ENCODE measurements around the gene SLC22A15. TPM values are rescaled to one million over a fixed set of nuclear protein-coding genes. Genes with fewer than 3 reads are reported as not detected.
"Not testable (repeated sequence)": the region's sequence is repeated elsewhere in the genome, so short reads cannot be mapped to it uniquely, and the experiment has no call there.

The SLC22A15 gene
- polyA plus RNA-seq, 1 experiment, result not detected

GRCh38 chr1:115954684-115955083 is 21.6 kb upstream of the SLC22A15 start:
- ChIA-PET CTCF (no interaction called here), POLR2A (no interaction called here)
- DNase-seq (ENCODE audit: low read depth, low spot score), result no peak
- H3K27me3 ChIP-seq (ENCODE audit: control insufficient read depth, insufficient read depth, low read length), result no peaks in the 10 kb centered on the region
- no peaks in the 10 kb centered on the region for H3K9me3 ChIP-seq (ENCODE audit: control insufficient read depth, insufficient read depth, low read length)
- H3K27ac ChIP-seq (ENCODE audit: low read depth, low read length), result no peak overlapping the region
- TF ChIP-seq CTCF (IDR thresholded peaks at IDR 0.05; ENCODE audit: low read depth, low read length), result no peak
- H3K4me3 ChIP-seq (ENCODE audit: low read depth, low read length), result no peak overlapping the region

GRCh38 chr1:115955228-115955627 is 21.1 kb upstream of the SLC22A15 start:
- no peak for DNase-seq (ENCODE audit: low read depth, low spot score)
- no peak overlapping the region for H3K4me3 ChIP-seq (ENCODE audit: low read depth, low read length)
- no peak for TF ChIP-seq CTCF (IDR thresholded peaks at IDR 0.05; ENCODE audit: low read depth, low read length)
- no peaks in the 10 kb centered on the region for H3K9me3 ChIP-seq (ENCODE audit: control insufficient read depth, insufficient read depth, low read length)
- H3K27me3 ChIP-seq (ENCODE audit: control insufficient read depth, insufficient read depth, low read length), result no peaks in the 10 kb centered on the region
- ChIA-PET CTCF (no interaction called here), POLR2A (no interaction called here)
- H3K27ac ChIP-seq (ENCODE audit: low read depth, low read length), result no peak overlapping the region

DNA sequence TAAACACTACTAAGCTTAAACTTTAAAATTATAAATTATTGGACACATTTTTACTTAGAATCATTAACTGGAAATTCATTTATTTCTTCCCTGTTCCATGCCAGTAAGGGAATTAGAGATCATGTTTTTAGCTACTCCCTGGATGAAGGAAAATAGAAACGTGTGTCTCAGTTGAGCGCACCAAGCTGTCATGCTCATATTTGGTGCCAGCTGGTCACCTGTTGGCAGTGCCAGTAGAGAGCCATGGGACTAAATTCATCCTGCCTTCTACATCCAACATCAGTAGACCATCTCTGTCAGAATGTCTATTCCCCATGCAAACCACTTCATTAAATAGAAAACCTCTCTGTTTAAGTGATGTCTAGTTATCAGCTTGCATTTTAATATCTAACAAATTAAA is 17.4 kb upstream of the SLC22A15 start:
- CTCF ChIA-PET, result no interaction called here
- POLR2A ChIA-PET, result no interaction called here
- Histone ChIP-seq H3K27me3 (ENCODE audit: control insufficient read depth, insufficient read depth, low read length) (no peaks in the 10 kb centered on the region), H3K9me3 (ENCODE audit: control insufficient read depth, insufficient read depth, low read length) (no peaks in the 10 kb centered on the region), H3K27ac (ENCODE audit: low read depth, low read length) (no peak overlapping the region), H3K4me3 (ENCODE audit: low read depth, low read length) (no peak overlapping the region)
- TF ChIP-seq CTCF (IDR thresholded peaks at IDR 0.05; ENCODE audit: low read depth, low read length), result no peak
- DNase-seq (ENCODE audit: low read depth, low spot score), result no peak

GRCh38 chr1:115969509-115969908 is 6.8 kb upstream of the SLC22A15 start:
- no peak for DNase-seq (ENCODE audit: low read depth, low spot score)

GRCh38 chr1:115971778-115972177 is 4.5 kb upstream of the SLC22A15 start:
- POLR2A ChIA-PET; H3K4me3 ChIP-seq (ENCODE audit: low read depth, low read length); H3K27ac ChIP-seq (ENCODE audit: low read depth, low read length); DNase-seq (ENCODE audit: low read depth, low spot score); CTCF ChIA-PET; H3K9me3 ChIP-seq (ENCODE audit: control insufficient read depth, insufficient read depth, low read length): not testable (repeated sequence)
- H3K27me3 ChIP-seq (ENCODE audit: control insufficient read depth, insufficient read depth, low read length), result peaks cover 11% of the 10 kb centered on the region

More at GRCh38 chr1:115969509-115969908, 6.8 kb upstream of the SLC22A15 start:
- CTCF ChIA-PET, result no interaction called here
- Histone ChIP-seq H3K27me3 (ENCODE audit: control insufficient read depth, insufficient read depth, low read length) (no peaks in the 10 kb centered on the region), H3K27ac (ENCODE audit: low read depth, low read length) (no peak overlapping the region), H3K9me3 (ENCODE audit: control insufficient read depth, insufficient read depth, low read length) (no peaks in the 10 kb centered on the region), H3K4me3 (ENCODE audit: low read depth, low read length) (no peak overlapping the region)
- TF ChIP-seq CTCF (IDR thresholded peaks at IDR 0.05; ENCODE audit: low read depth, low read length), result no peak
- POLR2A ChIA-PET, result no interaction called here

DNA sequence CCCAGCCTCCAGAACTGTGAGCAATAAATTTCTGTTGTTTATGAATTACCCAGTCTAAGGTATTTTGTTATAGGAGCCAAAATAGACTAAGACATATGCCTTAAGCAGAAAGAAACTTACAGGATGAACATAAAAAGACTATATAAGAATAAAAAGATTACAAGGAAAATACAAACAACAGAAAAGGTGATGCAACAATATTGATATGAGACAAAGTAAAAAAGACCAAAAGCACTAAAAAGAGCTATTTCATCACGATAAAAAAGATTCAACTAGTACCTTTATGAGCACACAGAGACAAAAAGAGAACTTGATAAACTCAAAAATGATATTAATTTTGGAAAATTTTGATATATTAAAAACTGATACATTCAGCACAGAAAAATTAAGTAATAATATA is 3.2 kb upstream of the SLC22A15 start:
- ChIA-PET CTCF (no interaction called here), POLR2A (no interaction called here)
- DNase-seq (ENCODE audit: low read depth, low spot score), result no peak
- TF ChIP-seq CTCF (IDR thresholded peaks at IDR 0.05; ENCODE audit: low read depth, low read length), result no peak
- Histone ChIP-seq H3K27me3 (ENCODE audit: control insufficient read depth, insufficient read depth, low read length) (peaks cover 20% of the 10 kb centered on the region), H3K27ac (ENCODE audit: low read depth, low read length) (no peak overlapping the region), H3K9me3 (ENCODE audit: control insufficient read depth, insufficient read depth, low read length) (peaks cover 4% of the 10 kb centered on the region; the same call in 1 of the 2 replicates), H3K4me3 (ENCODE audit: low read depth, low read length) (no peak overlapping the region)

Measured in AG04450 (cell line).